HFFc6 (cell line): ENCODE measurements around the gene PCSK9. TPM values are rescaled to one million over a fixed set of nuclear protein-coding genes. Genes with fewer than 3 reads are reported as not detected.
A peak's percentile ranks its signal among the peaks of the same experiment; 100 is the strongest.

ENCODE experiments used
- DNase-seq: peaks from one replicate; pipeline ENCODE4 v3.0.0-alpha.2; 2018
- H3K27ac Mint-ChIP-seq: 2 replicates; pipeline ENCODE4 v1.8.0; 2020; ENCODE audit warnings: mild to moderate bottlenecking, mixed read lengths
- H3K27me3 Mint-ChIP-seq: 2 replicates; pipeline ENCODE4 v1.8.0; 2021; ENCODE audit warnings: mild to moderate bottlenecking, moderate library complexity, mixed read lengths; ENCODE audit not compliant: insufficient read depth
- H3K36me3 Mint-ChIP-seq: 2 replicates; pipeline ENCODE4 v1.8.0; 2021; ENCODE audit warnings: low read depth, mixed read lengths
- H3K4me1 Mint-ChIP-seq: 2 replicates; pipeline ENCODE4 v1.8.0; 2020; ENCODE audit warnings: low read depth, mixed read lengths
- H3K4me3 Mint-ChIP-seq: 2 replicates; pipeline ENCODE4 v1.8.0; 2020; ENCODE audit warnings: mild to moderate bottlenecking, moderate library complexity, mixed read lengths
- H3K9me3 Mint-ChIP-seq: 2 replicates; pipeline ENCODE4 v1.8.0; 2020; ENCODE audit warnings: mild to moderate bottlenecking, mixed read lengths
- CTCF ChIP-seq: fragments of 200-600 bp; sonication (generic); IDR thresholded peaks from 2 replicates; pipeline ENCODE4 v1.5.0; 2021; ENCODE audit warnings: antibody characterized with exemption, mild to moderate bottlenecking
- total RNA-seq, 6 experiments: library from RNA; stranded (reverse); fragmentation: NEBNext Ultra II Directional; extraction: Animal tissue kit (Norgen Biotek cat#: 25700); gene quantifications; 2 replicates in 1 of 6; 3 replicates in 5 of 6; pipeline ENCODE4 v1.2.3, GENCODE V29; 2021

The PCSK9 gene
- total RNA-seq, 6 experiments from 2014 or later: 0.05 TPM; not detected in 4

DNA sequence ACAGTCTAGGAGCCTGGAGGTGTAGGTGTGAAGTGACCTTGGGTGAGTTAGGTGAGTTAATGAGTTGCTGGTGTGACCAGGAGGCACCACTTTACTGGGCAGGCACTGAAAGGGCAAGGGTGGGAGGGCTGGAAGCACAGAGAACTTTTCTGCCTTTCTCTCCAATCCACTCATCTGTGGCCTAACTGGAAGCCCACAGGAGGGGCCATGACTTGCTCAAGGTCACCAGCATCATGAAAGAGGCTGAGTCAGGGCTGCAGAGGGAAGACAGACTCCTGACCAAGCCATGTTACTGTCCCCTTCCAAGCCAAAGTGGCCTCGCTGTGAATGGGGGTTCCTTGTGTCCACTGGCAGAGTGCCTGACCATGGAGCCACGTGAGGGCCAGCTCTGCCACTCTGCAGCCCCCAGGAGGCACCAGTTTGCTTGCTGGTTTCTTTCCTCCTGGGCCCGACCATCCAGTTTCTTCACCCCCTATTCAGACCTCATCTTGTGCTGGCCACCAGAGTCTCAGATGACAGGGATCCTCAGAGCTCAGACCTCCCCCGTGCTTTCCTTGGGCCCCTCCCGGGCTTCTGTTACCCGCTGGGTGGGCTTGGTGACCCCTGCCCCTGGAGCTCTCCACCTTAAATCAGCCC, 44.9 kb upstream of the PCSK9 start:
- H3K27me3 Mint-ChIP-seq: peaks cover 35% of the 10 kb centered on the region

DNA sequence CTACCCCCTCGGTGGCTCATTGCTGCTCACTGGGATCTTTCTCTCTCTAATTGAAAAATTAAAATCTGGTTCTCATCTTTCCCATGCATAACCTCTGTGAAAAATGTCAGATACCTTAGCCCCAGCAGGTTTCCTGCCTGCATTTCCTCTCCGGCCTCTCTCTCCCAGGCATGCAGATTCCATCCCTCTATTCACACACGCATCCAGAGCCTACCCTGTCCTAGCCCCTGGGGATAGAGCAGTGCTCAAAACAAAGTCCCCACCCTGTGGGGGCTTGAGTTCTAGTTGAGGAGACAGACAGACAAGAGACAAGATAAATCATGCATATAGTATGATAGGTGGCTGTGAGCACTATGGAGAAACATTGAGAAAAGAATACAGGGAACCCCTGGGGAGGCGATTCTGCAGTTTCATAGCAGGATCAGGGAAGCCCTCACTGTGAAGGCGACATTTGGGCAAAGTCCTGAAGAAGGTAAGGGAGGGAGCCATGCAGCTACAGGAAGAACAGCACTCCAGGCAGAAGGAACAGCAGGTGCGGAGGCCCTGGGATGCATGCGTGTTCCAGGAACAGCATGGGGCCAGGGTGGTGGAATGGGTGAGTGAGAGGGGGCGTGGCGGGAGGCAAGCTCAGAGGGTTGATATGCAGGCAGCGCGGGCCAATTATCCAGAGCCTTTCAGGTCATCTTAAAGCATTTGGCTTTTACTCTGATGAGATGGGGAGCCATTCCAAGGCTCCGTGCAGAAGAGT, 44.2 kb upstream of the PCSK9 start:
- H3K4me1 Mint-ChIP-seq: peaks cover 13% of the 10 kb centered on the region
- no peaks in the 10 kb centered on the region for H3K36me3 Mint-ChIP-seq
- no peak overlapping the region for H3K4me3 Mint-ChIP-seq
- H3K27ac Mint-ChIP-seq: no peak overlapping the region
- H3K27me3 Mint-ChIP-seq: peaks cover 33% of the 10 kb centered on the region
- no peak for TF ChIP-seq CTCF
- H3K9me3 Mint-ChIP-seq: no peaks in the 10 kb centered on the region
- DNase-seq: no peak

More for the DNA sequence above, 44.9 kb upstream of the PCSK9 start:
- no peak overlapping the region for H3K27ac Mint-ChIP-seq
- H3K9me3 Mint-ChIP-seq: no peaks in the 10 kb centered on the region
- no peak overlapping the region for H3K4me3 Mint-ChIP-seq
- H3K36me3 Mint-ChIP-seq: no peaks in the 10 kb centered on the region
- TF ChIP-seq CTCF: no peak
- DNase-seq: no peak
- H3K4me1 Mint-ChIP-seq: peaks cover 13% of the 10 kb centered on the region

DNA sequence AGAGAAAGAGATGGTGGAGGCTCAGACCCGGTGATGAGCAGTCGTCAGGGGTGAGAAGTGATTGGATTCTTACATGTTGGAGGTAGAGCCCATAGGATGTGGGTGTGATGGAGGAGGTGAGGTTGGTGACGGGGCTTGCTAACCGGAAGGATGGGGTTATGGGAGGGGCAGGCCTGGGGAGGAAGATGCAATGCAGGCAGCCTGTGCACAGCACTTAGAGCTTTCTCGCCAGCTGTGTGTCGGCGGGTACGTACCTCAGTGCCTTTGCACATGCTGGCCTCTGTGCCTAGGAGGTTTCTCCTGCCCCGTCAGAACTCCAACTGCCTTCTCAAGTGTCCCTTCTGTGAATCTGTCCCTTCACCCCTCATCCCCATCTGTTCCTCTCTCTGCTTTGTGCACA, 43.5 kb upstream of the PCSK9 start:
- peaks cover 33% of the 10 kb centered on the region for H3K27me3 Mint-ChIP-seq
- H3K27ac Mint-ChIP-seq: no peak overlapping the region
- H3K4me1 Mint-ChIP-seq: peaks cover 13% of the 10 kb centered on the region
- DNase-seq: no peak
- H3K9me3 Mint-ChIP-seq: no peaks in the 10 kb centered on the region
- no peaks in the 10 kb centered on the region for H3K36me3 Mint-ChIP-seq
- no peak overlapping the region for H3K4me3 Mint-ChIP-seq
- TF ChIP-seq CTCF: no peak

DNA sequence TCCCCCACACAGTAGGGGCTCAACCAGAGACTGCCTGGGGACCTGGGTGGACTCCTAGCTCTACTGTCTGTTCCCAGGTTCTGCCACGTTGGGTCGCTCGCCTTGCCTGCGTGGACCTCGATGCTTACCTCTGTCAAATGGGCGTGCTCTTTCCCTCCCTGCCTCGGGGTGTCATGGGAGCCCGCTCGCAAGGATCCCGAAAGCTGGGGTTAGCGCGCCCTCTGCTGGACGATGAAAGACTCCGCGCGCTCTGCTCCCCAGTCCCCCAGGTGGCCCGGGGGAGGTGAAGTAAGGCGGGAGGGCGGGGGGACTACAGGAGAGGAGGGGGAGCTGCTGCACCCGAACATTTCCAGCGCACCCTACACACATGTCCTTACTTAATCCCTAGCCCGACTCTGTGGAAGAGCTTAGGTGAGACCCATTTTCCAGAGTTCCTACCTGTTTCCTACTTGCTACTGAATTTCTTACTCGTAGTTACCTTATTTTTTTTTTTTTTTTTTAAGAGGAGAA, 42.9 kb upstream of the PCSK9 start:
- H3K4me1 Mint-ChIP-seq: peaks cover 13% of the 10 kb centered on the region
- peak overlapping the region; percentile 23; the same call in 1 of the 2 replicates for H3K4me3 Mint-ChIP-seq
- H3K27me3 Mint-ChIP-seq: peaks cover 33% of the 10 kb centered on the region
- peak; percentile 37 for DNase-seq
- no peaks in the 10 kb centered on the region for H3K9me3 Mint-ChIP-seq
- no peak overlapping the region for H3K27ac Mint-ChIP-seq
- peak; percentile 94 for TF ChIP-seq CTCF
- no peaks in the 10 kb centered on the region for H3K36me3 Mint-ChIP-seq

GRCh38 chr1:54996869-54997710, 42.3 kb upstream of the PCSK9 start:
- no peaks in the 10 kb centered on the region for H3K9me3 Mint-ChIP-seq
- peaks cover 13% of the 10 kb centered on the region for H3K4me1 Mint-ChIP-seq
- peak; percentile 4 for DNase-seq
- peaks cover 28% of the 10 kb centered on the region for H3K27me3 Mint-ChIP-seq
- no peak for TF ChIP-seq CTCF
- no peak overlapping the region for H3K27ac Mint-ChIP-seq
- H3K36me3 Mint-ChIP-seq: no peaks in the 10 kb centered on the region
- peak overlapping the region; percentile 23; the same call in 1 of the 2 replicates for H3K4me3 Mint-ChIP-seq
